Spleen (tissue), 11 donors: ENCODE measurements around the gene COL8A1. TPM values are rescaled to one million over a fixed set of nuclear protein-coding genes. Genes with fewer than 3 reads are reported as not detected.
"Not testable (repeated sequence)": the region's sequence is repeated elsewhere in the genome, so short reads cannot be mapped to it uniquely, and the experiment has no call there.

Experiments
- DNase-seq: peaks from one replicate; pipeline ENCODE4 v3.0.0-alpha.2; 2020
- H3K27ac ChIP-seq, 8 donors: fragments of 200-600 bp; sonication (generic) in 7 of 8; 1 replicate in 4 of 8; 2 replicates in 4 of 8; pipeline versions ENCODE4 v1.5.0 to v1.8.0; 2016 to 2021; ENCODE audit warnings: inconsistent platforms in 4 of 8, mild to moderate bottlenecking in 4 of 8, moderate library complexity in 1 of 8
- H3K27me3 ChIP-seq, 7 donors: fragments of 200-600 bp; sonication (generic) in 6 of 7; replicated peaks in 1 of 7; 1 replicate in 4 of 7; 2 replicates in 3 of 7; pipeline versions ENCODE4 v1.5.0 to v1.8.0; 2016 to 2021; ENCODE audit warnings: inconsistent platforms in 3 of 7, mild to moderate bottlenecking in 1 of 7
- H3K36me3 ChIP-seq, 6 donors: fragments of 200-600 bp; sonication (generic) in 5 of 6; 1 replicate in 4 of 6; 2 replicates in 2 of 6; pipeline versions ENCODE4 v1.5.0 to v1.8.0; 2016 to 2021; ENCODE audit warnings: inconsistent platforms in 2 of 6
- H3K4me1 ChIP-seq, 6 donors: fragments of 200-600 bp; sonication (generic) in 5 of 6; 1 replicate in 3 of 6; 2 replicates in 3 of 6; pipeline versions ENCODE4 v1.5.0 to v1.8.0; 2016 to 2021; ENCODE audit warnings: inconsistent platforms in 3 of 6
- H3K4me3 ChIP-seq, 8 donors: fragments of 200-600 bp; sonication (generic) in 7 of 8; 1 replicate in 4 of 8; 2 replicates in 4 of 8; pipeline versions ENCODE4 v1.5.0 to v1.8.0; 2016 to 2021; ENCODE audit warnings: inconsistent platforms in 4 of 8, mild to moderate bottlenecking in 4 of 8, moderate library complexity in 2 of 8
- H3K9me3 ChIP-seq, 8 donors: fragments of 200-600 bp; sonication (generic) in 7 of 8; 1 replicate in 4 of 8; 2 replicates in 4 of 8; pipeline versions ENCODE4 v1.5.0 to v1.8.0; 2016 to 2021; ENCODE audit warnings: inconsistent platforms in 4 of 8
- POLR2A ChIP-seq, 3 donors: fragments of 450-650 bp; IDR thresholded peaks; one replicate each; pipeline ENCODE4 v1.5.1; 2017; ENCODE audit warnings: antibody characterized with exemption in 3 of 3, mild to moderate bottlenecking in 1 of 3
- POLR2AphosphoS5 ChIP-seq, 3 donors: sonication (generic); formaldehyde crosslinking; IDR thresholded peaks; one replicate each; pipeline ENCODE4 v1.5.1; 2017; ENCODE audit warnings: antibody characterized with exemption in 3 of 3
- WGBS, 5 donors: extraction: QIAGEN DNeasy Blood & Tissue Kit in 3 of 5; methylation state at CpG; one replicate each; pipeline versions ENCODE4 v1.1.5 to v1.1.7; 2013 to 2018; 5-methylcytosine and 5-hydroxymethylcytosine counted together
- intact Hi-C: fragments of 100-400 bp; cut with DNase I; formaldehyde crosslinking; loops from one replicate; pipeline ENCODE4 v1.15.0; 2023; ENCODE audit warnings: low total_unique reads
- polyA plus RNA-seq, 3 donors: library from polyadenylated mRNA; stranded (reverse); fragments of 200-250 nt; gene quantifications; one replicate each; pipeline ENCODE4 v1.2.1, GENCODE V29; 2013
- total RNA-seq, 7 donors: library from RNA; depleted of rRNA in 3 of 7; stranded (reverse); fragments of >200 nt in 3 of 7; fragmentation: NEBNext Ultra II Directional in 4 of 7; extraction: Animal tissue kit (Norgen Biotek cat#: 25700) in 4 of 7; gene quantifications; one replicate each; pipeline versions ENCODE4 v1.1.0 to v1.2.1, GENCODE V29; 2016 to 2021
- TF ChIP-seq, protein P1 (sequence below), 11 experiments: fragments of 200-600 bp in 7 of 11; fragments of 450-650 bp in 4 of 11; sonication (generic) in 4 of 11; IDR thresholded peaks in 8 of 11; conservative IDR thresholded peaks in 3 of 11; 1 replicate in 7 of 11; 2 replicates in 4 of 11; pipeline versions ENCODE4 v1.4.0 to v1.8.0; 2016 to 2021; ENCODE audit warnings: antibody characterized with exemption in 11 of 11, inconsistent platforms in 4 of 11, mild to moderate bottlenecking in 1 of 11
- donor health status: healthy with polysubstance abuse.
- donor health status: DM: no; HTN: no; CAD: no; lungs with moderate emphysema.
- donor health status: DM: no; HTN: no; CAD: no.
- donor health status: Bipolar disorder and iron deficiency.
- donor health status: healthy.
- donor health status: DM: no; HTN: no; CAD: no.
- donor health status: DM: yes; HTN: yes; CAD: no.

COL8A1 gene
- total and polyA plus RNA-seq, 10 donors, result 0.22 to 3.1 (median 1.4) TPM

DNA sequence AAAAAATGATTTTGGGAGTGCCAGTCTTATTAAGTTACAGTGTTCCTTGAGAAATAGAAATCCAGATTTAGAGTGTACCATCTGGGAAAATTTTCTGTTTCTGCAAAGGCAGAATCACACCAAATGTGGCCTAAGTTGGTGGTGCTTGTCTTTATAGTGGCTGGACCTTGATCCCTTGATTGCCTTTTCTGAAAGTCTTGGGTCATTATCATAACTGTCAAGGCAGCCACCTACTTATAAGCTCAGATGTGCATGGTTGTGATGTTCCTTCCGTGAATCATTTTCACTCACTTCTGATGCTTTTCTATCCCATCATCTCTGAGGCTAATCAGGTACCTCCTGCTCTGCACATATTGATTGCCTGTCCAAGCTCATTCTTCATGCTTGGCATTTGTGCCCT is 199.3 kb downstream of the COL8A1 start:
- DNase-seq, result no peak
- TF ChIP-seq POLR2A (IDR thresholded peaks at IDR 0.05) (no peak), POLR2AphosphoS5 (IDR thresholded peaks at IDR 0.05) (no peak)
- TF ChIP-seq, protein P1, sequence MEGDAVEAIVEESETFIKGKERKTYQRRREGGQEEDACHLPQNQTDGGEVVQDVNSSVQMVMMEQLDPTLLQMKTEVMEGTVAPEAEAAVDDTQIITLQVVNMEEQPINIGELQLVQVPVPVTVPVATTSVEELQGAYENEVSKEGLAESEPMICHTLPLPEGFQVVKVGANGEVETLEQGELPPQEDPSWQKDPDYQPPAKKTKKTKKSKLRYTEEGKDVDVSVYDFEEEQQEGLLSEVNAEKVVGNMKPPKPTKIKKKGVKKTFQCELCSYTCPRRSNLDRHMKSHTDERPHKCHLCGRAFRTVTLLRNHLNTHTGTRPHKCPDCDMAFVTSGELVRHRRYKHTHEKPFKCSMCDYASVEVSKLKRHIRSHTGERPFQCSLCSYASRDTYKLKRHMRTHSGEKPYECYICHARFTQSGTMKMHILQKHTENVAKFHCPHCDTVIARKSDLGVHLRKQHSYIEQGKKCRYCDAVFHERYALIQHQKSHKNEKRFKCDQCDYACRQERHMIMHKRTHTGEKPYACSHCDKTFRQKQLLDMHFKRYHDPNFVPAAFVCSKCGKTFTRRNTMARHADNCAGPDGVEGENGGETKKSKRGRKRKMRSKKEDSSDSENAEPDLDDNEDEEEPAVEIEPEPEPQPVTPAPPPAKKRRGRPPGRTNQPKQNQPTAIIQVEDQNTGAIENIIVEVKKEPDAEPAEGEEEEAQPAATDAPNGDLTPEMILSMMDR (IDR thresholded peaks at IDR 0.05 in 8 of 11, conservative IDR thresholded peaks at IDR 0.05 in 3 of 11), result no peak
- intact Hi-C loops, result loop anchor here (10.0 kb wide), 2 partner anchors 227 to 757 kb away; no protein-coding TSS in a partner anchor
- no peaks in the 10 kb centered on the region for H3K27me3 ChIP-seq
- 91 to 100% (median 96%) methylated on average over 1 of the region's 1 CpG for WGBS, 5 donors
- H3K4me1 ChIP-seq, result peaks cover 0 to 29% (median 4%) of the 10 kb centered on the region in 6 donors
- H3K36me3 ChIP-seq, result peaks cover 0 to 4% (median 0%) of the 10 kb centered on the region in 6 donors
- H3K9me3 ChIP-seq, result no peaks in the 10 kb centered on the region
- no peak overlapping the region for H3K27ac ChIP-seq
- H3K4me3 ChIP-seq, result no peak overlapping the region

DNA sequence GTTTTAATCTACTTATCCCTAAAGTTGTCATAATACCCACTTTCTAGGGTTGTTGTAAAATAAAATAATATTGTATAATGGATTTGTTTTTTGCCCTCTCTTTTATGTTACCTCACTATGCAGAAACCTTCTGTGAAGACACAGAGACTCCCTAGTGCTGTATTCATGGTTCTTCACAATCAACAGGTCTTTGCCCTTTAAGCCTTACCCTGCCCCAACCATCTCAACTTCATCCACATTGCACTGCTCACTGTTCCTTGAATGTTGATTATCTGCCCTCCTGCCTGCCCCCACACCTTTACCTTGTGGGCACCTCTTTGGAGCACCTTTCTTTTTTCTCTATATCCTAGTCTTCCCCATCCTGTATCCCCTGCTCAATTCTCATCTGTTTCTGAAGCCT is 200.4 kb downstream of the COL8A1 start:
- Histone ChIP-seq H3K4me1 (peaks cover 0 to 23% (median 2%) of the 10 kb centered on the region in 6 donors), H3K4me3 (no peak overlapping the region), H3K27ac (no peak overlapping the region), H3K9me3 (no peaks in the 10 kb centered on the region), H3K27me3 (no peaks in the 10 kb centered on the region), H3K36me3 (peaks cover 0 to 4% (median 0%) of the 10 kb centered on the region in 6 donors)
- no peak for DNase-seq
- intact Hi-C loops, result loop anchor here (10.0 kb wide), 2 partner anchors 226 to 756 kb away; no protein-coding TSS in a partner anchor
- TF ChIP-seq, protein P1 (IDR thresholded peaks at IDR 0.05 in 8 of 11, conservative IDR thresholded peaks at IDR 0.05 in 3 of 11), result no peak
- no peak for TF ChIP-seq POLR2A (IDR thresholded peaks at IDR 0.05)
- TF ChIP-seq POLR2AphosphoS5 (IDR thresholded peaks at IDR 0.05), result no peak

DNA sequence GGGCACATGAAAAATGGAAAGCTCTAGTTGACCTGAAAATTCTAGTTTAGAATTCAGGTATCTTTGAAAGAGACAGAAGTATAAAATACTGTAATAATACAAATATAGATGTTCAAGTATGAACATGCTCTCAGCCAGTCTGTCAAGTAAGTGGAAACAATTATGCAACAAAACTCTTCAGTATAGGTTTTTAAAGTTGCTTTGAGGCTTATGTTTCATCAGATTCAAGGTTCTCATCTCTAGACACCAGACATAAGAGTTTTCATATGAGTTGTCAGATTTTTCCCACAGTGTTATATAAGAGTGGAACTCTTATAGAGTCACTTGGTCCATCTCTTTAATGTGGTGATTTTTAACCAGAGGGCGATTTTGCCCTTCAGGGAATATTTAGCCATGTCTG is 201.2 kb downstream of the COL8A1 start:
- DNase-seq, result no peak
- intact Hi-C loops, result loop anchor here (10.0 kb wide), 2 partner anchors 225 to 755 kb away; no protein-coding TSS in a partner anchor
- no peak overlapping the region for H3K27ac ChIP-seq
- peaks cover 0 to 4% (median 0%) of the 10 kb centered on the region in 6 donors for H3K36me3 ChIP-seq
- peaks cover 0 to 20% (median 4%) of the 10 kb centered on the region in 6 donors for H3K4me1 ChIP-seq
- H3K9me3 ChIP-seq, result no peaks in the 10 kb centered on the region
- no peaks in the 10 kb centered on the region for H3K27me3 ChIP-seq
- TF ChIP-seq POLR2AphosphoS5 (IDR thresholded peaks at IDR 0.05) (no peak), POLR2A (IDR thresholded peaks at IDR 0.05) (no peak)
- TF ChIP-seq, protein P1 (IDR thresholded peaks at IDR 0.05 in 8 of 11, conservative IDR thresholded peaks at IDR 0.05 in 3 of 11), result no peak
- 77 to 86% (median 80%) methylated on average over 1 of the region's 1 CpG for WGBS, 5 donors
- H3K4me3 ChIP-seq, result no peak overlapping the region

DNA sequence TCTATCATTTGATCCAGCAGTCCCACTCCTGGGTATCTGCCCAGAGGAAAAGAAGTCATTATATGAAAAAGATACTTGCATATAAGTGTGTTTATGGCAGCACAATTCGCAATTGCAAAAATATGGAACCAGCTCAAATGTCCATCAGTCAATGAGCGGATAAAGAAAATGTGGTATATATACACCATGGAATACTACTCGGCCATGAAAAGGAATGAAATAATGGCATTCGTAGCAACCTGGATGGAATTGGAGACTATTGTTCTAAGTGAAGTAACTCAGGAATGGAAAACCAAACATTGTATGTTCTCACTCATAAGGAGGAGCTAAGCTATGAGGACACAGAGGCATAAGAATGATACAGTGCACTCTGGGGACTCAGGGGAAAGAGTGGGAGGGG is 203.6 kb downstream of the COL8A1 start:
- intact Hi-C loops, H3K36me3 ChIP-seq, H3K27me3 ChIP-seq, H3K27ac ChIP-seq, DNase-seq, H3K4me3 ChIP-seq, H3K9me3 ChIP-seq: not testable (repeated sequence)
- WGBS, 5 donors, result 95 to 98% (median 97%) methylated on average over 4 of the region's 4 CpGs
- peaks cover 0 to 35% (median 18%) of the 10 kb centered on the region in 6 donors for H3K4me1 ChIP-seq
